ENCODE results near the gene CCNL1. TPM values are rescaled to one million over a fixed set of nuclear protein-coding genes. Genes with fewer than 3 reads are reported as not detected.

The CCNL1 gene
- total RNA-seq (2012; rRNA removed) (60.9 and 156 TPM in 2 replicates), polyA plus RNA-seq (2012; rRNA removed) (70.4 and 83.3 TPM in 2 replicates), Bru-seq, nascent RNA (percentile 99 among the genes with signal in this experiment), BruChase-seq, experiment 1, labeled RNA remaining after a 6-hour chase (percentile 66 among the genes with signal in this experiment), BruChase-seq, experiment 2, labeled RNA remaining after a 2-hour chase (percentile 93 among the genes with signal in this experiment)
- polyA plus RNA-seq (2012; cell fraction: cytosol; rRNA removed): 20.1 and 20.2 TPM in 2 replicates
- 533 and 1,043 TPM in 2 replicates for polyA plus RNA-seq (2012; cell fraction: nucleus; rRNA removed; ENCODE audit: low replicate concordance)
- long read RNA-seq, partial matches to known transcripts: 16 of 39 reads
- long read RNA-seq, other reads (novel, unspliced or antisense): 15 of 39 reads

DNA sequence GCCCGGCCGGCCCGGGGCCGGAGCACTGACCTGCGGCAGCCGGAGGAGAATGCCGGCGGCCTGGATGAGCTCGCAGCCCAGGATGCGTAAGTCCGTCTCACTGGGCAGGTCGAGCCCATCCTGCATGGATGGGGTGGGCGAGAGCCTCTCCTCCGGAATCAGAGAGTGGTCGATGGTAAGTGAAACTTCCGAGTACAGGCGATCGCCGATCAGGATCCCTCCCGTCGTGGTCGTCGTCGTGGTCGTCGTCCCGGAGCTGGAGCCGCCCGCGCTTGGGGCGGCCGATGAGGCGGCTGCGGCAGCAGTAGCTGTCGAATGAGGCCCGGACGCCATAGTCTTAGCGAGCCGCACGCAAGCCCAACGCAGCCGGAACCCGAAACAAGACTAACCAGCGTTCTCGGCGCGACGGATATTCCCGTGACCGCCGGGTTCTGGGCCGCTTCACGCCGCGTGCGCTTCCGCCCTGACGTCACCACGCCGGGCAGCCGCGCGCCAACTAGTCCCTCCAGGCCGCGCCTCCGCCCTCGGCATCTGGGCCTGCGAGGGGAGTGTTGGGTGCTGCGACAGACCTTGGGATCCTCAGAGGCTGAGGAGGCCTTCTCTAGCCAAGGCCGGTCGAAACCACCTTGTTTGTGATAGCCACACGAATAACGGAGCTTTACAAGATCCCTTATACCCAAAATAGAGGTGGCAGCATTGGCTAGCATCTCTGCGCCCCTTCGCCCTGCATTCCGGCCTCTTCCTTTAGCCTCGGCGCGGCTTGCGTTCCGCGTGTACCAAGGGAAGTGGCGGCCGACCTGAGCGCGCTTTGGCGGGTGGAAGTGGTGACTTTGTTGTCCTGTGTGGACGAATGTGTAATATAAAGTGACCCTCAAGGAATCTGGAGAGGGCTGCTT lies at the start of gene CCNL1:
CCNL1 (minus strand) TSS at position 386 of the 896 bp plus-strand sequence; CDS start at position 333, 53 bp downstream.
- dilution Hi-C loops (cut with HindIII; ENCODE audit: low sequenced_read_pairs, unreplicated experiment): no loop called here
- Histone ChIP-seq H3K9me1 (ENCODE audit: insufficient read depth, low read length) (no peaks in the 10 kb centered on the region), H3K36me3 (ENCODE audit: control insufficient read depth, insufficient read depth, low read length) (peaks cover 10% of the 10 kb centered on the region), H4K8ac (ENCODE audit: low read depth in 2 of 2, low read length in 2 of 2) (peak within 1 kb of the TSS; percentile 92 to 100), H4K5ac (ENCODE audit: low read depth, low read length) (peak within 1 kb of the TSS; percentile 99), H4K20me1 (ENCODE audit: insufficient read depth, low read length) (peaks cover 43% of the 10 kb centered on the region), H3K9me3 (ENCODE audit: control insufficient read depth, insufficient read depth, low read length) (no peaks in the 10 kb centered on the region), H3K79me1 (ENCODE audit: low read depth in 1 of 2, low read length in 2 of 2) (peaks cover 3 to 15% of the 10 kb centered on the region in 2 experiments; a peak in 3 of 4 replicates), H2AK9ac (replicated peaks; ENCODE audit: low read depth, low read length, poor library complexity) (peak within 1 kb of the TSS; percentile 100), H2BK15ac (ENCODE audit: low read depth, low read length) (peak within 1 kb of the TSS; percentile 91; the same call in 2 of the 3 replicates), H3K4me1 (ENCODE audit: control insufficient read depth, insufficient read depth, low read length) (peaks cover 4% of the 10 kb centered on the region), H3K27ac (ENCODE audit: insufficient read depth, low read length) (peak within 1 kb of the TSS; percentile 98), H2BK20ac (ENCODE audit: low read depth, low read length) (peak within 1 kb of the TSS; percentile 66), H3K9ac (ENCODE audit: low read depth, low read length) (peak within 1 kb of the TSS; percentile 98), H3K56ac (ENCODE audit: extremely low read depth, insufficient read depth, low read length) (peak within 1 kb of the TSS; percentile 98), H3K27me3 (ENCODE audit: control insufficient read depth, insufficient read depth, low read length) (no peaks in the 10 kb centered on the region), H3K18ac (ENCODE audit: low read depth, low read length) (peak within 1 kb of the TSS; percentile 96), H3K4ac (ENCODE audit: low read depth, low read length) (peak within 1 kb of the TSS; percentile 100), H3K23ac (ENCODE audit: low read depth, low read length) (peak within 1 kb of the TSS; percentile 100), H3K14ac (replicated peaks; ENCODE audit: low read depth, low read length) (peak within 1 kb of the TSS; percentile 99), H2BK5ac (ENCODE audit: low read depth, low read length, poor library complexity, severe bottlenecking) (peak within 1 kb of the TSS; percentile 98), H3K4me3 (ENCODE audit: insufficient read depth, low read depth, low read length) (peak within 1 kb of the TSS; percentile 94), H3K4me2 (ENCODE audit: low read depth, low read length) (peak within 1 kb of the TSS; percentile 94), H2BK120ac (ENCODE audit: low read depth, low read length) (peak within 1 kb of the TSS; percentile 92), H2AFZ (replicated peaks; ENCODE audit: low read length, poor library complexity) (peak within 1 kb of the TSS; percentile 93), H4K91ac (ENCODE audit: insufficient read depth, low read depth, low read length) (peak within 1 kb of the TSS; percentile 97), H2AK5ac (ENCODE audit: low read depth, low read length) (peak within 1 kb of the TSS; percentile 98)
- ChIA-PET POLR2A (ENCODE audit: unreplicated experiment) (interaction anchor here (0.6 to 3.2 kb wide), 4 partner anchors 13 to 457 kb away, joined by 3 to 46 read pairs (median 4); no protein-coding TSS in a partner anchor), CTCF (interaction anchor here (1.2 to 1.4 kb wide), 2 partner anchors 23 to 42 kb away, joined by 5 read pairs; no protein-coding TSS in a partner anchor)
- ATAC-seq (ENCODE audit: low read depth) (peak; percentile 90), DNase-seq (peak; percentile 98)
- intact Hi-C loops (cut with micrococcal nuclease): loop anchor here (1.0 kb wide), 1 partner anchor 15 kb away; no protein-coding TSS in a partner anchor
- in situ Hi-C loops (cut with MboI; ENCODE audit: low sequenced_read_pairs): loop anchor here (25.0 kb wide), 1 partner anchor 1552 kb away; no protein-coding TSS in a partner anchor
- 0% methylated on average over 42 of the region's 88 CpGs; no CpG with 5 or more reads in 1 of the 2 experiments for WGBS, 2 experiments (ENCODE audit: extremely low coverage in 2 of 2, insufficient read length in 1 of 2)
- TSS peak; percentile 92 for BruUV-seq (replicated peaks)
- peak; percentile 89 for TF ChIP-seq CHD1 (IDR thresholded peaks at IDR 0.05; ENCODE audit: low read depth, low read length)
- peak; percentile 37 for TF ChIP-seq NFE2L2 (IDR thresholded peaks at IDR 0.05; ENCODE audit: low read depth, low read length)
- no peak for TF ChIP-seq RCOR1 (IDR thresholded peaks at IDR 0.05; ENCODE audit: insufficient replicate concordance, low read length)
- TF ChIP-seq RFX5 (IDR thresholded peaks at IDR 0.05; ENCODE audit: low read depth, low read length): no peak
- TF ChIP-seq FOS (IDR thresholded peaks at IDR 0.05; ENCODE audit: low read depth, low read length): peak; percentile 42; the same call in 1 of the 2 replicates
- no peak for TF ChIP-seq MAFK (IDR thresholded peaks at IDR 0.05; ENCODE audit: low read depth, low read length)
- TF ChIP-seq, protein P1, sequence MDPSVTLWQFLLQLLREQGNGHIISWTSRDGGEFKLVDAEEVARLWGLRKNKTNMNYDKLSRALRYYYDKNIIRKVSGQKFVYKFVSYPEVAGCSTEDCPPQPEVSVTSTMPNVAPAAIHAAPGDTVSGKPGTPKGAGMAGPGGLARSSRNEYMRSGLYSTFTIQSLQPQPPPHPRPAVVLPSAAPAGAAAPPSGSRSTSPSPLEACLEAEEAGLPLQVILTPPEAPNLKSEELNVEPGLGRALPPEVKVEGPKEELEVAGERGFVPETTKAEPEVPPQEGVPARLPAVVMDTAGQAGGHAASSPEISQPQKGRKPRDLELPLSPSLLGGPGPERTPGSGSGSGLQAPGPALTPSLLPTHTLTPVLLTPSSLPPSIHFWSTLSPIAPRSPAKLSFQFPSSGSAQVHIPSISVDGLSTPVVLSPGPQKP (IDR thresholded peaks at IDR 0.05; ENCODE audit: borderline replicate concordance, low read depth, low read length): 0 out of 2 replicates have a peak, but pooled peaks have one; percentile 47
- TF ChIP-seq BHLHE40 (IDR thresholded peaks at IDR 0.05; ENCODE audit: low read depth, low read length): peak; percentile 93
- TF ChIP-seq POLR2A (IDR thresholded peaks at IDR 0.05; ENCODE audit: low read depth, low read length): peak; percentile 99
- TF ChIP-seq, protein P2, sequence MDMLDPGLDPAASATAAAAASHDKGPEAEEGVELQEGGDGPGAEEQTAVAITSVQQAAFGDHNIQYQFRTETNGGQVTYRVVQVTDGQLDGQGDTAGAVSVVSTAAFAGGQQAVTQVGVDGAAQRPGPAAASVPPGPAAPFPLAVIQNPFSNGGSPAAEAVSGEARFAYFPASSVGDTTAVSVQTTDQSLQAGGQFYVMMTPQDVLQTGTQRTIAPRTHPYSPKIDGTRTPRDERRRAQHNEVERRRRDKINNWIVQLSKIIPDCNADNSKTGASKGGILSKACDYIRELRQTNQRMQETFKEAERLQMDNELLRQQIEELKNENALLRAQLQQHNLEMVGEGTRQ (IDR thresholded peaks at IDR 0.05; ENCODE audit: low read depth, low read length): peak; percentile 62; the same call in 1 of the 2 replicates
- TF ChIP-seq RAD21 (IDR thresholded peaks at IDR 0.05; ENCODE audit: low read length): peak; percentile 11; the same call in 1 of the 2 replicates
- TF ChIP-seq MAZ (IDR thresholded peaks at IDR 0.05; ENCODE audit: borderline replicate concordance, low read depth, low read length): peak; percentile 53; the same call in 1 of the 2 replicates
- TF ChIP-seq CEBPB (IDR thresholded peaks at IDR 0.05; ENCODE audit: low read depth, low read length): 0 out of 2 replicates have a peak, but pooled peaks have one; percentile 23

Data from IMR-90 (cell line).